ENCODE measurements around the gene PLCD3.

GRCh38 chr17:45117334-45117733, 15.0 kb downstream of the PLCD3 start:
- TF ChIP-seq HDAC2 (IDR thresholded peaks at IDR 0.05; ENCODE audit: borderline replicate concordance in 1 of 2, low read depth in 2 of 2, low read length in 2 of 2) (no peak), RFX5 (IDR thresholded peaks at IDR 0.05; ENCODE audit: borderline replicate concordance, low read depth, low read length) (no peak)
